Body of pancreas (tissue), 4 donors: ENCODE measurements around the gene USP6NL. TPM values are rescaled to one million over a fixed set of nuclear protein-coding genes. Genes with fewer than 3 reads are reported as not detected.

Experiments used
- ATAC-seq: fragments of 150-250 bp; one replicate; pipeline ENCODE4 v1.9.1; 2016
- DNase-seq, 4 donors: peaks; one replicate each; pipeline ENCODE4 v3.0.0-alpha.2; 2019
- H3K27ac ChIP-seq, 4 donors: fragments of 200-600 bp; sonication (generic); 1 replicate in 3 of 4; 2 replicates in 1 of 4; pipeline versions ENCODE4 v1.5.1 to v1.6.1; 2016 to 2019; ENCODE audit warnings: mild to moderate bottlenecking in 1 of 4, mixed read lengths in 1 of 4, moderate library complexity in 1 of 4
- H3K27me3 ChIP-seq, 2 donors: fragments of 200-600 bp; sonication (generic); one replicate each; pipeline ENCODE4 v1.6.0; 2016; ENCODE audit warnings: mild to moderate bottlenecking in 1 of 2
- H3K36me3 ChIP-seq, 2 donors: fragments of 200-600 bp; sonication (generic); replicated peaks in 1 of 2; 2 replicates each; pipeline ENCODE4 v1.5.1; 2016; ENCODE audit warnings: low read depth in 2 of 2; ENCODE audit not compliant: insufficient read depth in 1 of 2
- H3K4me1 ChIP-seq: fragments of 200-600 bp; sonication (generic); one replicate; pipeline ENCODE4 v1.6.0; 2016
- H3K4me3 ChIP-seq, 2 donors: fragments of 200-600 bp; sonication (generic); 1 replicate in 1 of 2; 2 replicates in 1 of 2; pipeline ENCODE4 v1.5.1; 2016 to 2019
- H3K9me3 ChIP-seq, 3 donors: fragments of 200-600 bp; sonication (generic); 1 replicate in 2 of 3; 2 replicates in 1 of 3; pipeline ENCODE4 v1.5.1; 2016
- POLR2A ChIP-seq, 3 donors: fragments of 450-650 bp; IDR thresholded peaks; one replicate each; pipeline ENCODE4 v1.6.1; 2016; ENCODE audit warnings: antibody characterized with exemption in 3 of 3, mild to moderate bottlenecking in 2 of 3
- WGBS, 2 donors: methylation state at CpG; one replicate each; pipeline ENCODE4 v1.1.5; 2017; 5-methylcytosine and 5-hydroxymethylcytosine counted together
- intact Hi-C: fragments of 100-400 bp; cut with DNase I; formaldehyde crosslinking; loops from one replicate; pipeline ENCODE4 v1.15.1; 2023
- total RNA-seq, 2 donors: library from RNA; depleted of rRNA; stranded (reverse); fragments of >200 nt; gene quantifications; one replicate each; pipeline ENCODE4 v1.1.0, GENCODE V29; 2016
- TF ChIP-seq, protein P1 (sequence below), 7 experiments: fragments of 450-650 bp in 4 of 7; fragments of 200-600 bp in 3 of 7; sonication (generic) in 3 of 7; IDR thresholded peaks; one replicate each; pipeline ENCODE4 v1.5.1; 2016 to 2019; ENCODE audit warnings: antibody characterized with exemption in 7 of 7

USP6NL gene
- total RNA-seq, 2 donors from 2014 or later: 13.7 to 16.8 TPM

GRCh38 chr10:11429439-11430052 is 181.9 kb downstream of the USP6NL start:
- H3K27ac ChIP-seq: no peak overlapping the region
- no peaks in the 10 kb centered on the region for H3K4me1 ChIP-seq
- intact Hi-C loops: no loop called here
- ATAC-seq (no peak), DNase-seq (no peak)
- H3K36me3 ChIP-seq: no peaks in the 10 kb centered on the region
- H3K4me3 ChIP-seq: no peak overlapping the region
- 81 to 90% methylated on average over 7 to 8 of the region's 8 CpGs for WGBS, 2 donors
- H3K9me3 ChIP-seq: peaks cover 0 to 7% (median 0%) of the 10 kb centered on the region in 3 donors
- TF ChIP-seq POLR2A (IDR thresholded peaks at IDR 0.05): no peak
- TF ChIP-seq, protein P1, sequence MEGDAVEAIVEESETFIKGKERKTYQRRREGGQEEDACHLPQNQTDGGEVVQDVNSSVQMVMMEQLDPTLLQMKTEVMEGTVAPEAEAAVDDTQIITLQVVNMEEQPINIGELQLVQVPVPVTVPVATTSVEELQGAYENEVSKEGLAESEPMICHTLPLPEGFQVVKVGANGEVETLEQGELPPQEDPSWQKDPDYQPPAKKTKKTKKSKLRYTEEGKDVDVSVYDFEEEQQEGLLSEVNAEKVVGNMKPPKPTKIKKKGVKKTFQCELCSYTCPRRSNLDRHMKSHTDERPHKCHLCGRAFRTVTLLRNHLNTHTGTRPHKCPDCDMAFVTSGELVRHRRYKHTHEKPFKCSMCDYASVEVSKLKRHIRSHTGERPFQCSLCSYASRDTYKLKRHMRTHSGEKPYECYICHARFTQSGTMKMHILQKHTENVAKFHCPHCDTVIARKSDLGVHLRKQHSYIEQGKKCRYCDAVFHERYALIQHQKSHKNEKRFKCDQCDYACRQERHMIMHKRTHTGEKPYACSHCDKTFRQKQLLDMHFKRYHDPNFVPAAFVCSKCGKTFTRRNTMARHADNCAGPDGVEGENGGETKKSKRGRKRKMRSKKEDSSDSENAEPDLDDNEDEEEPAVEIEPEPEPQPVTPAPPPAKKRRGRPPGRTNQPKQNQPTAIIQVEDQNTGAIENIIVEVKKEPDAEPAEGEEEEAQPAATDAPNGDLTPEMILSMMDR (IDR thresholded peaks at IDR 0.05): no peak
- no peaks in the 10 kb centered on the region for H3K27me3 ChIP-seq

DNA sequence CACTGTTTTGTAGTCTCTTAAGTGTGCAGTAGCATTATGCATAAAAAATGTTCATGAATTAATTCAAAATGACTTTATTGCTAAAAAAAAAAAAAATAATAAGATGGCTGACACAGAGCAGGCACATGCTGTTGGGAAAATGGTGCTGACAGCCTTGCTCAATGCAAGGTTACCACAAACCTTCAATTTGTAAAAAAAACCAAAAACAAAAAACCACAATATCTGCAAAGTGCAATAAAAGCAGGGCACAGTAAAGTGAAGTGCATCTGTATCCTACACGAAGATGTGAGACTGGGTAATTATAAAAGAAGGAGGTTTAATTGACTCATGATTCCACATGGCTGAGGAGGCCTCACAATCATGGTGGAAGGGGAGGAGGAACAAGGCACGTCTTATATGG is 185.8 kb downstream of the USP6NL start:
- intact Hi-C loops: no loop called here
- H3K9me3 ChIP-seq: peaks cover 0 to 7% (median 0%) of the 10 kb centered on the region in 3 donors
- ATAC-seq: no peak
- no peak for TF ChIP-seq POLR2A (IDR thresholded peaks at IDR 0.05)
- TF ChIP-seq, protein P1 (IDR thresholded peaks at IDR 0.05): no peak
- no peak overlapping the region for H3K27ac ChIP-seq
- H3K36me3 ChIP-seq: no peaks in the 10 kb centered on the region
- H3K27me3 ChIP-seq: no peaks in the 10 kb centered on the region
- H3K4me1 ChIP-seq: no peaks in the 10 kb centered on the region
- WGBS, 2 donors: 65 to 79% methylated on average over 2 of the region's 2 CpGs
- H3K4me3 ChIP-seq: no peak overlapping the region
- no peak for DNase-seq

DNA sequence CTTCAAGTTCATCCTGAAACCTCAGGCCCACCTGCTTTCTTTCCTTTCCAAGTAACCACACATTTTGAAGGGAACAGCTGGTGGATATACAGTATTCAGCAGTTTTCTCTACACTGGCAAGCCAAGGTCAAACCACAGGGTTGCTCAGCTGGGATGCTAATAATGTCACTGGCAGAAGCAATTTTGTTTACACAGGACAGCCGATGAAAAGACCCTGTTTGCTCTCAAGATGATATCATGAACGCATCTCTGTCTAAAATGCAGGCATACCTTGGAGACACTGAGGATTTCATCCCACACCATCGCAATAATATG is 186.2 kb downstream of the USP6NL start:
- H3K36me3 ChIP-seq: no peaks in the 10 kb centered on the region
- H3K27ac ChIP-seq: no peak overlapping the region
- no peak for ATAC-seq
- TF ChIP-seq POLR2A (IDR thresholded peaks at IDR 0.05): no peak
- TF ChIP-seq, protein P1 (IDR thresholded peaks at IDR 0.05): no peak
- no peaks in the 10 kb centered on the region for H3K4me1 ChIP-seq
- 76 to 80% methylated on average over 3 of the region's 3 CpGs for WGBS, 2 donors
- H3K9me3 ChIP-seq: peaks cover 0 to 7% (median 0%) of the 10 kb centered on the region in 3 donors
- H3K27me3 ChIP-seq: no peaks in the 10 kb centered on the region
- no peak for DNase-seq
- intact Hi-C loops: no loop called here
- no peak overlapping the region for H3K4me3 ChIP-seq

- DNase-seq: peak; percentile 58 to 73 (median 62)
- intact Hi-C loops: no loop called here
- no peak for TF ChIP-seq POLR2A (IDR thresholded peaks at IDR 0.05)
- TF ChIP-seq, protein P1 (IDR thresholded peaks at IDR 0.05): peak; percentile 61 to 84 (median 71)
- H3K4me1 ChIP-seq: no peaks in the 10 kb centered on the region
- H3K4me3 ChIP-seq: no peak overlapping the region
- H3K9me3 ChIP-seq: peaks cover 0 to 5% (median 0%) of the 10 kb centered on the region in 3 donors
- 26 to 30% methylated on average over 11 of the region's 11 CpGs for WGBS, 2 donors
- H3K36me3 ChIP-seq: no peaks in the 10 kb centered on the region
- H3K27ac ChIP-seq: no peak overlapping the region
- no peaks in the 10 kb centered on the region for H3K27me3 ChIP-seq
- ATAC-seq: peak; percentile 72
These were observed 186.8 kb downstream of the USP6NL start for GRCh38 chr10:11424456-11425295.
